Gastrocnemius medialis (tissue), 4 donors: ENCODE data around the gene CDH20. TPM values are rescaled to one million over a fixed set of nuclear protein-coding genes. Genes with fewer than 3 reads are reported as not detected.

ENCODE experiments used
- ATAC-seq, 2 donors: fragments of 150-250 bp; one replicate each; pipeline ENCODE4 v1.9.1; 2016
- DNase-seq, 2 donors: peaks; one replicate each; pipeline ENCODE4 v3.0.0-alpha.2; 2019
- H3K27ac ChIP-seq, 4 donors: fragments of 200-600 bp; sonication (generic); 1 replicate in 1 of 4; 2 replicates in 3 of 4; pipeline ENCODE4 v1.5.1; 2016 to 2018; ENCODE audit warnings: mild to moderate bottlenecking in 2 of 4, moderate library complexity in 1 of 4
- H3K27me3 ChIP-seq, 3 donors: fragments of 200-600 bp; sonication (generic) in 2 of 3; 1 replicate in 1 of 3; 2 replicates in 2 of 3; pipeline versions ENCODE4 v1.5.1 to v1.6.0; 2016 to 2019; ENCODE audit warnings: mild to moderate bottlenecking in 1 of 3, moderate library complexity in 1 of 3
- H3K36me3 ChIP-seq, 2 donors: fragments of 200-600 bp; sonication (generic) in 1 of 2; one replicate each; pipeline ENCODE4 v1.5.1; 2017 to 2018
- H3K4me1 ChIP-seq, 2 donors: fragments of 200-600 bp; sonication (generic) in 1 of 2; one replicate each; pipeline ENCODE4 v1.5.1; 2016 to 2017; ENCODE audit warnings: mild to moderate bottlenecking in 2 of 2
- H3K4me3 ChIP-seq, 4 donors: fragments of 200-600 bp; sonication (generic) in 3 of 4; 1 replicate in 1 of 4; 2 replicates in 3 of 4; pipeline ENCODE4 v1.5.1; 2016 to 2019; ENCODE audit warnings: mild to moderate bottlenecking in 2 of 4
- H3K9me3 ChIP-seq, 3 donors: fragments of 200-600 bp; sonication (generic) in 2 of 3; 1 replicate in 1 of 3; 2 replicates in 2 of 3; pipeline ENCODE4 v1.5.1; 2016 to 2019
- POLR2A ChIP-seq, 2 donors: fragments of 450-650 bp; IDR thresholded peaks; one replicate each; pipeline ENCODE4 v1.6.1; 2017; ENCODE audit warnings: antibody characterized with exemption in 2 of 2, mild to moderate bottlenecking in 2 of 2, moderate library complexity in 2 of 2
- in situ Hi-C, 4 donors: fragments of 200-750 bp; cut with MboI; loops; one replicate each; pipeline versions ENCODE4 v1.15.0 to v1.8.0; 2017; ENCODE audit warnings: low sequenced_read_pairs in 4 of 4
- intact Hi-C: fragments of 100-400 bp; cut with DNase I; formaldehyde crosslinking; loops from one replicate; pipeline ENCODE4 v1.15.1; 2023; ENCODE audit warnings: low total_unique reads
- total RNA-seq, 4 donors: library from RNA; depleted of rRNA; stranded (reverse); fragments of >200 nt; gene quantifications; one replicate each; pipeline versions ENCODE4 v1.1.0 to v1.2.3, GENCODE V29; 2016
- TF ChIP-seq, protein P1 (sequence below), 5 experiments: fragments of 450-650 bp in 3 of 5; fragments of 200-600 bp in 2 of 5; sonication (generic) in 2 of 5; IDR thresholded peaks in 4 of 5; conservative IDR thresholded peaks in 1 of 5; 1 replicate in 4 of 5; 2 replicates in 1 of 5; pipeline ENCODE4 v1.5.1; 2016 to 2019; ENCODE audit warnings: antibody characterized with exemption in 5 of 5, mild to moderate bottlenecking in 3 of 5, moderate library complexity in 3 of 5

CDH20 gene
- total RNA-seq, 4 donors from 2014 or later, result 0.51 to 19.6 (median 3.9) TPM

DNA sequence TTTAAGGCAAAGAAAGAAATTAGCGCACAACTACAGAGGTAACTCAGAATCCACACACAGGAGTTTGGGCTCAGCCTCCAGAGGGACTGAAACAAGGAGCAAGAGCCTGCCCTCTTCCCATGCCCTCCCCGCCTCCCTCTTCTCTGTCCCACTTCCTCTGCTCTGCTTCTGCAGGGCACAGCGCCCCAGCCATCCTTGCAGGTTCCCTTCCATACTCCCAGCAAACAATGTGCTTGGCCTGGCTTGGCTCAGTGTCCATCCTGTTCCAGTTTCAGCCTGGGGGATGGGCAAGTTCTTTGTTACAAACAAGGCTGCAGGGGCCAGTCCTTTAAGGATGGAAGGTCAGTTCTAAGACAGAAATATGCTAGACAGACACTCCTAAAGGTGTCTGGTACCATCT lies 133.5 kb downstream of the CDH20 start:
- intact Hi-C loops, result no loop called here
- no peaks in the 10 kb centered on the region for H3K36me3 ChIP-seq
- no peak overlapping the region for H3K27ac ChIP-seq
- H3K4me1 ChIP-seq, result no peaks in the 10 kb centered on the region
- in situ Hi-C loops, result no loop called here
- no peaks in the 10 kb centered on the region for H3K9me3 ChIP-seq
- TF ChIP-seq, protein P1, sequence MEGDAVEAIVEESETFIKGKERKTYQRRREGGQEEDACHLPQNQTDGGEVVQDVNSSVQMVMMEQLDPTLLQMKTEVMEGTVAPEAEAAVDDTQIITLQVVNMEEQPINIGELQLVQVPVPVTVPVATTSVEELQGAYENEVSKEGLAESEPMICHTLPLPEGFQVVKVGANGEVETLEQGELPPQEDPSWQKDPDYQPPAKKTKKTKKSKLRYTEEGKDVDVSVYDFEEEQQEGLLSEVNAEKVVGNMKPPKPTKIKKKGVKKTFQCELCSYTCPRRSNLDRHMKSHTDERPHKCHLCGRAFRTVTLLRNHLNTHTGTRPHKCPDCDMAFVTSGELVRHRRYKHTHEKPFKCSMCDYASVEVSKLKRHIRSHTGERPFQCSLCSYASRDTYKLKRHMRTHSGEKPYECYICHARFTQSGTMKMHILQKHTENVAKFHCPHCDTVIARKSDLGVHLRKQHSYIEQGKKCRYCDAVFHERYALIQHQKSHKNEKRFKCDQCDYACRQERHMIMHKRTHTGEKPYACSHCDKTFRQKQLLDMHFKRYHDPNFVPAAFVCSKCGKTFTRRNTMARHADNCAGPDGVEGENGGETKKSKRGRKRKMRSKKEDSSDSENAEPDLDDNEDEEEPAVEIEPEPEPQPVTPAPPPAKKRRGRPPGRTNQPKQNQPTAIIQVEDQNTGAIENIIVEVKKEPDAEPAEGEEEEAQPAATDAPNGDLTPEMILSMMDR (IDR thresholded peaks at IDR 0.05 in 4 of 5, conservative IDR thresholded peaks at IDR 0.05 in 1 of 5), result no peak
- TF ChIP-seq POLR2A (IDR thresholded peaks at IDR 0.05), result no peak
- no peaks in the 10 kb centered on the region for H3K27me3 ChIP-seq
- no peak for ATAC-seq
- H3K4me3 ChIP-seq, result no peak overlapping the region
- DNase-seq, result no peak

DNA sequence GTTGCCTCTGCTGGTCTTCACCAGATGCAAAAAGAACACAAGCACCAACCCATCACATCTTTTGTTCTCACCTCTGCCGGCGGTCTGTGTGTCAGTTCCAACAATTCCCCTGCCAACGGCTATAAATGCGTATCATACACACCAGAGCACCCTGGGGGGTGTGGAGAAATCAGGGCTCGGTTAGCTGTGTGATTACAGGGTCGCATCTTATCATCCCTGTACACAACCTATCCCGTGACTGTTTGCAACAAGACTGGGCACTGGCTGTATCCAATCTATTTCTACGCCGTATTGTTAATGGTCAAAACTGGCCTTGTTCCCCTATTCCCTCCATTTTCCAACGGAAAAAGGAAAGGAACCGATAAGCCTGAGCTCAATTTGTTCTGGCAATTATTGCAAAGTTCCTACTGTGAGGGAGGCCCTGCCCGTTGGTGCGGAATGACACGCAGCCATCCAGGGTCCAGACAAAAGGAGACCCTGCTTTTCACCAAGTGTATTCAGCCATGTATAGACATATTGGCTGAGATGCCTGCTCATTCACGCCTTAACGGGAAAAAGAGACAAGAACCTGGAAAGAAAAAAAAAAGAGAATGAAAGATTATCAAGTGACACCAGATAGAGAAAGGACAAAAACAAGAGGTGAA lies 136.9 kb downstream of the CDH20 start:
- no peaks in the 10 kb centered on the region for H3K4me1 ChIP-seq
- in situ Hi-C loops, result no loop called here
- no peak overlapping the region for H3K4me3 ChIP-seq
- ATAC-seq (no peak), DNase-seq (no peak)
- H3K27me3 ChIP-seq, result peaks cover 0 to 3% (median 0%) of the 10 kb centered on the region in 3 donors
- H3K27ac ChIP-seq, result no peak overlapping the region
- TF ChIP-seq, protein P1 (IDR thresholded peaks at IDR 0.05 in 4 of 5, conservative IDR thresholded peaks at IDR 0.05 in 1 of 5), result no peak
- TF ChIP-seq POLR2A (IDR thresholded peaks at IDR 0.05), result no peak
- H3K9me3 ChIP-seq, result no peaks in the 10 kb centered on the region
- no peaks in the 10 kb centered on the region for H3K36me3 ChIP-seq
- intact Hi-C loops, result no loop called here

DNA sequence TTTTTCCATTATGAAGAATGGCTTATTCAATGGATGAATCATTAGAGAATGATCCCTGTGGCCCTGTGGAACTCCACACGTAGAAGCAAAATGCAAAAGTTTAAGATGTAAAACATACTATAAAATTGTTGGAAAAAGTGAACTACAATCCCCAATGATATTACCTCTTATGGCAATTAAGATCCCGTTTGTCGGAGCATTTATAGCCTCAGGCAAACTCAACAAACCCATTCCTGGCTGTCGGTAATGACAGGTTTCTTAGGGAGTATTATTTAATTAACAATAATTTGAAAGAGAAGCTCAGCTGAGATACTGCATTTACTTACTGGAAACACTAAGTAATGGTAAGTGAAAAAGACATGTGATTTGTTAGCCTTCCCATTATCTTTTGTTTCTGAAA lies 138.3 kb downstream of the CDH20 start:
- Histone ChIP-seq H3K36me3 (no peaks in the 10 kb centered on the region), H3K27ac (no peak overlapping the region), H3K4me1 (no peaks in the 10 kb centered on the region), H3K9me3 (no peaks in the 10 kb centered on the region), H3K4me3 (no peak overlapping the region), H3K27me3 (peaks cover 0 to 3% (median 0%) of the 10 kb centered on the region in 3 donors)
- intact Hi-C loops (no loop called here), in situ Hi-C loops (no loop called here)
- ATAC-seq (no peak), DNase-seq (no peak)
- no peak for TF ChIP-seq POLR2A (IDR thresholded peaks at IDR 0.05)
- TF ChIP-seq, protein P1 (IDR thresholded peaks at IDR 0.05 in 4 of 5, conservative IDR thresholded peaks at IDR 0.05 in 1 of 5), result no peak

DNA sequence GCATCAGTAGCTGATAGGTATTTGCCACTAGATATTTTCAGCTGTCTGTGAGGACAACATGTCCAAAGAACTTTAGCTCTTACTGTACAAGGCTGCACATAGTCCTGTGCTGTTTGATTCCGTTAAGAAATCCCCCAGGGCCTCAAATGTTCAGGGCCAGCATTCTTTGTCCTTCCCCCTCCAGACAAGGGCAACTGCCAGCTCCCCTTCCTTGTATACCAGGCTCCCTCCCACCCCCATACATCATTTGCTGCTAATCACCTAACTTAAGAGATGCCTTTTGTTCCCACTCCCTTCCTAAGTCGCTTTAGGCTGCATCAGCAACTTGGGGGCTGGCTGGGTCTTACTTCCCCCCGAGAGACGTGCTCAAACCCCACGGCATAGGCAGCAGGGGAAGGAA lies 138.7 kb downstream of the CDH20 start:
- intact Hi-C loops, result no loop called here
- H3K27me3 ChIP-seq, result peaks cover 0 to 3% (median 0%) of the 10 kb centered on the region in 3 donors
- H3K36me3 ChIP-seq, result no peaks in the 10 kb centered on the region
- H3K27ac ChIP-seq, result no peak overlapping the region
- in situ Hi-C loops, result no loop called here
- TF ChIP-seq, protein P1 (IDR thresholded peaks at IDR 0.05 in 4 of 5, conservative IDR thresholded peaks at IDR 0.05 in 1 of 5), result no peak
- TF ChIP-seq POLR2A (IDR thresholded peaks at IDR 0.05), result no peak
- no peak overlapping the region for H3K4me3 ChIP-seq
- DNase-seq (no peak), ATAC-seq (no peak)
- H3K9me3 ChIP-seq, result no peaks in the 10 kb centered on the region
- H3K4me1 ChIP-seq, result no peaks in the 10 kb centered on the region

DNA sequence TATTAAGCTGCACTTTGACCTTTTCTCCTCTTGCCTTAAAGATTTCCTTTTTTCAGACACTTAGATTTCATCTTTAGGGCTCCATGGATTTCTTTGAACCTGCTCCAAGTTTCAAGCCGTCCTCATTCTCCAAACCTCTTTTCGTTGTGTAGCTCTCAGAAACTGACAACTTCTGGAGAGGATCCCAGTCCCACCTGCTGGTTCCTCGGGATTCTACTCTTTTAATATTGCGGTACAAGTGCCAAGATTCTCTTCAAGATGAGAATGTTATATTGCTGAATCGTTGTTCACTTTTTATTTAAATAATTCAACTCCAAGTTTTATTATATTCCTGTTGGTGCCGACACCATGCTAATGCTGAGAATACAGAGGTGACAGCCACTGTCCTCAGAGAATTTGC lies 141.1 kb downstream of the CDH20 start:
- H3K4me3 ChIP-seq, result no peak overlapping the region
- H3K36me3 ChIP-seq, result no peaks in the 10 kb centered on the region
- peaks cover 0 to 3% (median 0%) of the 10 kb centered on the region in 3 donors for H3K27me3 ChIP-seq
- H3K27ac ChIP-seq, result no peak overlapping the region
- TF ChIP-seq, protein P1 (IDR thresholded peaks at IDR 0.05 in 4 of 5, conservative IDR thresholded peaks at IDR 0.05 in 1 of 5), result no peak
- TF ChIP-seq POLR2A (IDR thresholded peaks at IDR 0.05), result no peak
- H3K9me3 ChIP-seq, result no peaks in the 10 kb centered on the region
- no peaks in the 10 kb centered on the region for H3K4me1 ChIP-seq
- in situ Hi-C loops (no loop called here), intact Hi-C loops (no loop called here)
- ATAC-seq (no peak), DNase-seq (no peak)
